Astrocyte of the cerebellum (primary cell): Measurements from ENCODE around the gene TRPV6.

Source experiments
- DNase-seq: peaks from one replicate; pipeline ENCODE4 v3.0.0-alpha.2; 2011; ENCODE audit warnings: low read depth
- H3K4me3 ChIP-seq: 2 replicates; pipeline ENCODE4 v1.5.1; 2011; ENCODE audit warnings: mild to moderate bottlenecking, low read depth, low read length, moderate library complexity
- CTCF ChIP-seq: IDR thresholded peaks from 2 replicates; pipeline ENCODE4 v1.5.1; 2012; ENCODE audit warnings: low read length, low read depth, moderate library complexity, mild to moderate bottlenecking; ENCODE audit errors: missing control alignments
- in situ Hi-C: cut with HindIII; loops from 2 replicates; pipeline ENCODE4 v1.10.0; 2017; ENCODE audit warnings: low sequenced_read_pairs

The TRPV6 gene

GRCh38 chr7:142894985-142895593 is 9.5 kb upstream of the TRPV6 start:
- H3K4me3 ChIP-seq, result no peak overlapping the region
- DNase-seq, result no peak
- TF ChIP-seq CTCF, result no peak
- in situ Hi-C loops, result no loop called here

- DNase-seq, result no peak
- in situ Hi-C loops, result no loop called here
- TF ChIP-seq CTCF, result no peak
- no peak overlapping the region for H3K4me3 ChIP-seq
Observed at GRCh38 chr7:142894112-142894984, 8.8 kb upstream of the TRPV6 start.

- TF ChIP-seq CTCF, result no peak
- DNase-seq, result no peak
- in situ Hi-C loops, result no loop called here
- H3K4me3 ChIP-seq, result no peak overlapping the region
Observed at GRCh38 chr7:142892951-142893350, 7.4 kb upstream of the TRPV6 start.

- TF ChIP-seq CTCF, result no peak
- no peak for DNase-seq
- in situ Hi-C loops, result no loop called here
- H3K4me3 ChIP-seq, result no peak overlapping the region
Observed at GRCh38 chr7:142891490-142892082, 6.0 kb upstream of the TRPV6 start.

- in situ Hi-C loops, result no loop called here
- H3K4me3 ChIP-seq, result no peak overlapping the region
- no peak for DNase-seq
- no peak for TF ChIP-seq CTCF
Observed at GRCh38 chr7:142890874-142891485, 5.4 kb upstream of the TRPV6 start.

- DNase-seq, result no peak
- no peak for TF ChIP-seq CTCF
- no peak overlapping the region for H3K4me3 ChIP-seq
- in situ Hi-C loops, result no loop called here
Observed at GRCh38 chr7:142889816-142890215, 4.3 kb upstream of the TRPV6 start.
